GM23338 (cell line): ENCODE results near the gene MAPK11.

ENCODE experiments used
- CREB1 ChIP-seq: fragments of 250-450 bp; sonication (Bioruptor Pico); IDR thresholded peaks from 2 replicates; pipeline ENCODE4 v1.5.0; 2020; ENCODE audit warnings: low read depth, mild to moderate bottlenecking, moderate library complexity
- EZH2 ChIP-seq: fragments of 200-600 bp; sonication (generic); IDR thresholded peaks from one replicate; pipeline ENCODE4 v1.8.0; 2017; ENCODE audit warnings: antibody characterized with exemption, mild to moderate bottlenecking, low read depth; ENCODE audit not compliant: unreplicated experiment
- EZH2phosphoT487 ChIP-seq: fragments of 200-600 bp; sonication (generic); IDR thresholded peaks from one replicate; pipeline ENCODE4 v1.8.1; 2018; ENCODE audit warnings: antibody characterized with exemption; ENCODE audit not compliant: unreplicated experiment
- JUNB ChIP-seq: IDR thresholded peaks from one replicate; pipeline ENCODE4 v1.6.1; 2016; ENCODE audit warnings: antibody characterized with exemption; ENCODE audit not compliant: unreplicated experiment
- NANOG ChIP-seq: IDR thresholded peaks from 2 replicates; pipeline ENCODE4 v1.6.1; 2016; ENCODE audit warnings: antibody characterized with exemption, borderline replicate concordance
- POLR2AphosphoS5 ChIP-seq: IDR thresholded peaks from 2 replicates; pipeline ENCODE4 v1.6.1; 2016; ENCODE audit warnings: antibody characterized with exemption, low read depth
- STAT1 ChIP-seq: IDR thresholded peaks from one replicate; pipeline ENCODE4 v1.6.1; 2016; ENCODE audit warnings: antibody characterized with exemption; ENCODE audit not compliant: unreplicated experiment
- ZNF114 ChIP-seq: fragments of 250-450 bp; sonication (Bioruptor Pico); IDR thresholded peaks from 2 replicates; pipeline ENCODE4 v1.5.0; 2020; ENCODE audit warnings: mild to moderate bottlenecking, moderate library complexity
- ZNF331 ChIP-seq: fragments of 250-450 bp; sonication (Bioruptor Pico); IDR thresholded peaks from 2 replicates; pipeline ENCODE4 v1.5.0; 2020; ENCODE audit warnings: low read depth, mild to moderate bottlenecking, moderate library complexity
- TF ChIP-seq, protein P1 (sequence below), 2 experiments: fragments of 200-600 bp in 1 of 2; sonication (generic) in 1 of 2; conservative IDR thresholded peaks; 2 replicates each; pipeline versions ENCODE4 v1.5.1 to v1.6.1; 2016 to 2017; ENCODE audit warnings: antibody characterized with exemption in 2 of 2, low read depth in 2 of 2, mild to moderate bottlenecking in 2 of 2, moderate library complexity in 1 of 2
- TF ChIP-seq, protein P2 (sequence below): IDR thresholded peaks from one replicate; pipeline ENCODE4 v1.6.1; 2018; ENCODE audit warnings: antibody characterized with exemption; ENCODE audit not compliant: unreplicated experiment
- TF ChIP-seq, protein P3 (sequence below): fragments of 250-450 bp; sonication (Bioruptor Pico); IDR thresholded peaks from 2 replicates; pipeline ENCODE4 v1.5.0; 2020; ENCODE audit warnings: mild to moderate bottlenecking, moderate library complexity
- TF ChIP-seq, protein P4 (sequence below): IDR thresholded peaks from 2 replicates; pipeline ENCODE4 v1.6.1; 2016; ENCODE audit warnings: antibody characterized with exemption

DNA sequence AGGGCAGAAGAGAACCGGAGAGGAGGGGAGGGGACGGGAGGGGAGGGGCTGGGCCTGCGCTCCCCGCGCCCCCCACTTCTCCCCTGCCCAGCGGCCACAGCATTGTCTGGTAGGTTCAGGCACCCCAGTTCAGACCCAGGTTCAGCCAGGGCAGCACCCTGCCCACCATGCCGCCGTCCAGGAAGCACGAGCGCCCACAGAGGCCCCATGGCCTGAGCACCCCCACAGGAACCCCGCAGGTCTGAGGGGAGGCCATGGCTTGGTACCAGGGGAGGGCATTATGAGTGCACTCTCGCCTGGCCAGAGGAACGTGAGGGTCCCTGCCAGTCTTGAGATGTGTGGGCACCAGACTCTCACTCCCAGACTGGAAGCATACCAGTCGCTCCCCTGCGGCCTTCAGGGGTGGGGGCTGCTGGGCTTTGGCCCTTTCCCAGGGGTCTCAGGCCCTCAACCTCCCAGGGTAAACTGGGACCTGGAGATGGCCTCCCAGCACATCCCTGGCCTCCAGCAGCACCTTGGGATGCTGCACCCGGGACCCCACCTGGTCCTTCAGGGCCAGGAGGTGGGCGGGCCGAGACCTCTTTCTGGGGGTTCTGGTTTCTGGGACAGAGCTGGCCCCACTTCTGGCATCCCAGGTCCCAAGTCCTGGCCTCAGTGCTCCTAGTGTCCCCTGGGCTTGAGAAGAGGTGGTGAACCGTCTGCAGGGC, 37.9 kb upstream of the MAPK11 start:
- TF ChIP-seq, protein P1, sequence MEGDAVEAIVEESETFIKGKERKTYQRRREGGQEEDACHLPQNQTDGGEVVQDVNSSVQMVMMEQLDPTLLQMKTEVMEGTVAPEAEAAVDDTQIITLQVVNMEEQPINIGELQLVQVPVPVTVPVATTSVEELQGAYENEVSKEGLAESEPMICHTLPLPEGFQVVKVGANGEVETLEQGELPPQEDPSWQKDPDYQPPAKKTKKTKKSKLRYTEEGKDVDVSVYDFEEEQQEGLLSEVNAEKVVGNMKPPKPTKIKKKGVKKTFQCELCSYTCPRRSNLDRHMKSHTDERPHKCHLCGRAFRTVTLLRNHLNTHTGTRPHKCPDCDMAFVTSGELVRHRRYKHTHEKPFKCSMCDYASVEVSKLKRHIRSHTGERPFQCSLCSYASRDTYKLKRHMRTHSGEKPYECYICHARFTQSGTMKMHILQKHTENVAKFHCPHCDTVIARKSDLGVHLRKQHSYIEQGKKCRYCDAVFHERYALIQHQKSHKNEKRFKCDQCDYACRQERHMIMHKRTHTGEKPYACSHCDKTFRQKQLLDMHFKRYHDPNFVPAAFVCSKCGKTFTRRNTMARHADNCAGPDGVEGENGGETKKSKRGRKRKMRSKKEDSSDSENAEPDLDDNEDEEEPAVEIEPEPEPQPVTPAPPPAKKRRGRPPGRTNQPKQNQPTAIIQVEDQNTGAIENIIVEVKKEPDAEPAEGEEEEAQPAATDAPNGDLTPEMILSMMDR (conservative IDR thresholded peaks at IDR 0.05; ENCODE audit: low read depth in 2 of 2) = no peak
- TF ChIP-seq JUNB (no peak), ZNF114 (CRISPR knock-in tag) (no peak), EZH2 (no peak), EZH2phosphoT487 (no peak), POLR2AphosphoS5 (no peak), CREB1 (CRISPR knock-in tag) (no peak), ZNF331 (no peak), NANOG (no peak), STAT1 (no peak)
- TF ChIP-seq, protein P2, sequence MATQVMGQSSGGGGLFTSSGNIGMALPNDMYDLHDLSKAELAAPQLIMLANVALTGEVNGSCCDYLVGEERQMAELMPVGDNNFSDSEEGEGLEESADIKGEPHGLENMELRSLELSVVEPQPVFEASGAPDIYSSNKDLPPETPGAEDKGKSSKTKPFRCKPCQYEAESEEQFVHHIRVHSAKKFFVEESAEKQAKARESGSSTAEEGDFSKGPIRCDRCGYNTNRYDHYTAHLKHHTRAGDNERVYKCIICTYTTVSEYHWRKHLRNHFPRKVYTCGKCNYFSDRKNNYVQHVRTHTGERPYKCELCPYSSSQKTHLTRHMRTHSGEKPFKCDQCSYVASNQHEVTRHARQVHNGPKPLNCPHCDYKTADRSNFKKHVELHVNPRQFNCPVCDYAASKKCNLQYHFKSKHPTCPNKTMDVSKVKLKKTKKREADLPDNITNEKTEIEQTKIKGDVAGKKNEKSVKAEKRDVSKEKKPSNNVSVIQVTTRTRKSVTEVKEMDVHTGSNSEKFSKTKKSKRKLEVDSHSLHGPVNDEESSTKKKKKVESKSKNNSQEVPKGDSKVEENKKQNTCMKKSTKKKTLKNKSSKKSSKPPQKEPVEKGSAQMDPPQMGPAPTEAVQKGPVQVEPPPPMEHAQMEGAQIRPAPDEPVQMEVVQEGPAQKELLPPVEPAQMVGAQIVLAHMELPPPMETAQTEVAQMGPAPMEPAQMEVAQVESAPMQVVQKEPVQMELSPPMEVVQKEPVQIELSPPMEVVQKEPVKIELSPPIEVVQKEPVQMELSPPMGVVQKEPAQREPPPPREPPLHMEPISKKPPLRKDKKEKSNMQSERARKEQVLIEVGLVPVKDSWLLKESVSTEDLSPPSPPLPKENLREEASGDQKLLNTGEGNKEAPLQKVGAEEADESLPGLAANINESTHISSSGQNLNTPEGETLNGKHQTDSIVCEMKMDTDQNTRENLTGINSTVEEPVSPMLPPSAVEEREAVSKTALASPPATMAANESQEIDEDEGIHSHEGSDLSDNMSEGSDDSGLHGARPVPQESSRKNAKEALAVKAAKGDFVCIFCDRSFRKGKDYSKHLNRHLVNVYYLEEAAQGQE = no peak
- TF ChIP-seq, protein P3, sequence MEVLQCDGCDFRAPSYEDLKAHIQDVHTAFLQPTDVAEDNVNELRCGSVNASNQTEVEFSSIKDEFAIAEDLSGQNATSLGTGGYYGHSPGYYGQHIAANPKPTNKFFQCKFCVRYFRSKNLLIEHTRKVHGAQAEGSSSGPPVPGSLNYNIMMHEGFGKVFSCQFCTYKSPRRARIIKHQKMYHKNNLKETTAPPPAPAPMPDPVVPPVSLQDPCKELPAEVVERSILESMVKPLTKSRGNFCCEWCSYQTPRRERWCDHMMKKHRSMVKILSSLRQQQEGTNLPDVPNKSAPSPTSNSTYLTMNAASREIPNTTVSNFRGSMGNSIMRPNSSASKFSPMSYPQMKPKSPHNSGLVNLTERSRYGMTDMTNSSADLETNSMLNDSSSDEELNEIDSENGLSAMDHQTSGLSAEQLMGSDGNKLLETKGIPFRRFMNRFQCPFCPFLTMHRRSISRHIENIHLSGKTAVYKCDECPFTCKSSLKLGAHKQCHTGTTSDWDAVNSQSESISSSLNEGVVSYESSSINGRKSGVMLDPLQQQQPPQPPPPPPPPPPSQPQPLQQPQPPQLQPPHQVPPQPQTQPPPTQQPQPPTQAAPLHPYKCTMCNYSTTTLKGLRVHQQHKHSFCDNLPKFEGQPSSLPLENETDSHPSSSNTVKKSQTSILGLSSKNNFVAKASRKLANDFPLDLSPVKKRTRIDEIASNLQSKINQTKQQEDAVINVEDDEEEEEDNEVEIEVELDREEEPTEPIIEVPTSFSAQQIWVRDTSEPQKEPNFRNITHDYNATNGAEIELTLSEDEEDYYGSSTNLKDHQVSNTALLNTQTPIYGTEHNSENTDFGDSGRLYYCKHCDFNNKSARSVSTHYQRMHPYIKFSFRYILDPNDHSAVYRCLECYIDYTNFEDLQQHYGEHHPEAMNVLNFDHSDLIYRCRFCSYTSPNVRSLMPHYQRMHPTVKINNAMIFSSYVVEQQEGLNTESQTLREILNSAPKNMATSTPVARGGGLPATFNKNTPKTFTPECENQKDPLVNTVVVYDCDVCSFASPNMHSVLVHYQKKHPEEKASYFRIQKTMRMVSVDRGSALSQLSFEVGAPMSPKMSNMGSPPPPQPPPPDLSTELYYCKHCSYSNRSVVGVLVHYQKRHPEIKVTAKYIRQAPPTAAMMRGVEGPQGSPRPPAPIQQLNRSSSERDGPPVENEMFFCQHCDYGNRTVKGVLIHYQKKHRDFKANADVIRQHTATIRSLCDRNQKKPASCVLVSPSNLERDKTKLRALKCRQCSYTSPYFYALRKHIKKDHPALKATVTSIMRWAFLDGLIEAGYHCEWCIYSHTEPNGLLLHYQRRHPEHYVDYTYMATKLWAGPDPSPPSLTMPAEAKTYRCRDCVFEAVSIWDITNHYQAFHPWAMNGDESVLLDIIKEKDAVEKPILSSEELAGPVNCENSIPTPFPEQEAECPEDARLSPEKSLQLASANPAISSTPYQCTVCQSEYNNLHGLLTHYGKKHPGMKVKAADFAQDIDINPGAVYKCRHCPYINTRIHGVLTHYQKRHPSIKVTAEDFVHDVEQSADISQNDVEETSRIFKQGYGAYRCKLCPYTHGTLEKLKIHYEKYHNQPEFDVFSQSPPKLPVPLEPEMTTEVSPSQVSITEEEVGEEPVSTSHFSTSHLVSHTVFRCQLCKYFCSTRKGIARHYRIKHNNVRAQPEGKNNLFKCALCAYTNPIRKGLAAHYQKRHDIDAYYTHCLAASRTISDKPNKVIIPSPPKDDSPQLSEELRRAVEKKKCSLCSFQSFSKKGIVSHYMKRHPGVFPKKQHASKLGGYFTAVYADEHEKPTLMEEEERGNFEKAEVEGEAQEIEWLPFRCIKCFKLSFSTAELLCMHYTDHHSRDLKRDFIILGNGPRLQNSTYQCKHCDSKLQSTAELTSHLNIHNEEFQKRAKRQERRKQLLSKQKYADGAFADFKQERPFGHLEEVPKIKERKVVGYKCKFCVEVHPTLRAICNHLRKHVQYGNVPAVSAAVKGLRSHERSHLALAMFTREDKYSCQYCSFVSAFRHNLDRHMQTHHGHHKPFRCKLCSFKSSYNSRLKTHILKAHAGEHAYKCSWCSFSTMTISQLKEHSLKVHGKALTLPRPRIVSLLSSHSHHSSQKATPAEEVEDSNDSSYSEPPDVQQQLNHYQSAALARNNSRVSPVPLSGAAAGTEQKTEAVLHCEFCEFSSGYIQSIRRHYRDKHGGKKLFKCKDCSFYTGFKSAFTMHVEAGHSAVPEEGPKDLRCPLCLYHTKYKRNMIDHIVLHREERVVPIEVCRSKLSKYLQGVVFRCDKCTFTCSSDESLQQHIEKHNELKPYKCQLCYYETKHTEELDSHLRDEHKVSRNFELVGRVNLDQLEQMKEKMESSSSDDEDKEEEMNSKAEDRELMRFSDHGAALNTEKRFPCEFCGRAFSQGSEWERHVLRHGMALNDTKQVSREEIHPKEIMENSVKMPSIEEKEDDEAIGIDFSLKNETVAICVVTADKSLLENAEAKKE = no peak
- TF ChIP-seq, protein P4, sequence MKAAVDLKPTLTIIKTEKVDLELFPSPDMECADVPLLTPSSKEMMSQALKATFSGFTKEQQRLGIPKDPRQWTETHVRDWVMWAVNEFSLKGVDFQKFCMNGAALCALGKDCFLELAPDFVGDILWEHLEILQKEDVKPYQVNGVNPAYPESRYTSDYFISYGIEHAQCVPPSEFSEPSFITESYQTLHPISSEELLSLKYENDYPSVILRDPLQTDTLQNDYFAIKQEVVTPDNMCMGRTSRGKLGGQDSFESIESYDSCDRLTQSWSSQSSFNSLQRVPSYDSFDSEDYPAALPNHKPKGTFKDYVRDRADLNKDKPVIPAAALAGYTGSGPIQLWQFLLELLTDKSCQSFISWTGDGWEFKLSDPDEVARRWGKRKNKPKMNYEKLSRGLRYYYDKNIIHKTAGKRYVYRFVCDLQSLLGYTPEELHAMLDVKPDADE = no peak
